GM12878 (cell line): ENCODE measurements around the gene CDYL. TPM values are rescaled to one million over a fixed set of nuclear protein-coding genes. Genes with fewer than 3 reads are reported as not detected.

ENCODE experiments used
- ATAC-seq: fragments of 200-7000 bp; cut with Tn5 transposase; 3 replicates; pipeline ENCODE4 v1.9.1; 2020; ENCODE audit warnings: mild to moderate bottlenecking, moderate library complexity
- BruUV-seq: library from RNA; stranded (reverse); fragments of 400-500 nt; replicated peaks from 2 replicates; lab custom pipeline; 2021; lab: Mats Ljungman, UMichigan
- CTCF ChIA-PET: fragments of 300-600 bp; sonication (Branson Sonifier 250); formaldehyde crosslinking; extraction: SDS; loops from one replicate; lab custom pipeline; 2021; ENCODE audit warnings: inconsistent platforms; lab: Yijun Ruan, JAX
- POLR2A ChIA-PET: fragments of 350-600 bp; formaldehyde crosslinking; extraction: SDS; loops from one replicate; lab custom pipeline; 2021; ENCODE audit warnings: inconsistent platforms; lab: Charles Lee
- RAD21 ChIA-PET: fragments of 300-600 bp; sonication (Branson Sonifier 250); formaldehyde crosslinking; loops from one replicate; lab custom pipeline; 2023; ENCODE audit warnings: antibody characterized with exemption; ENCODE audit not compliant: unreplicated experiment; lab: Charles Lee
- SMC1A ChIA-PET: fragments of 300-600 bp; sonication (Branson Sonifier 250); formaldehyde crosslinking; loops from one replicate; lab custom pipeline; 2023; ENCODE audit not compliant: unreplicated experiment, uncharacterized antibody; lab: Charles Lee
- DNase-seq: peaks from one replicate; pipeline ENCODE4 v3.0.0-alpha.2; 2011; ENCODE audit warnings: low read depth, low spot score
- FAIRE-seq: peaks from 3 replicates; lab custom pipeline; 2011; peaks lifted over from hg19 to GRCh38; lab: Jason Lieb, UNC
- H2AFZ ChIP-seq: 2 replicates; pipeline ENCODE4 v1.6.0; 2011; ENCODE audit warnings: low read depth, low read length, control low read depth; ENCODE audit not compliant: control insufficient read depth
- H3K27ac ChIP-seq: 2 replicates; pipeline ENCODE4 v1.5.1; 2011; ENCODE audit warnings: control low read depth; ENCODE audit not compliant: control insufficient read depth, insufficient read depth
- H3K27me3 ChIP-seq, 2 experiments: replicated peaks in 1 of 2; 2 replicates each; pipeline versions ENCODE4 v1.6.0 to v1.6.1; 2011; ENCODE audit warnings: low read length in 1 of 2; ENCODE audit not compliant: control insufficient read depth in 2 of 2, insufficient read depth in 2 of 2
- H3K36me3 ChIP-seq, 2 experiments: 2 replicates each; pipeline ENCODE4 v1.5.1; 2011; ENCODE audit warnings: low read length in 1 of 2; ENCODE audit not compliant: control insufficient read depth in 2 of 2, insufficient read depth in 2 of 2
- H3K4me1 ChIP-seq: 2 replicates; pipeline ENCODE4 v1.6.1; 2011; ENCODE audit warnings: mild to moderate bottlenecking, low read length, moderate library complexity, mixed read lengths; ENCODE audit not compliant: control insufficient read depth, insufficient read depth
- H3K4me2 ChIP-seq: 2 replicates; pipeline ENCODE4 v1.6.0; 2011; ENCODE audit warnings: control low read depth; ENCODE audit not compliant: control insufficient read depth, insufficient read depth
- H3K4me3 ChIP-seq: fragments of 200-600 bp; sonication (generic); 2 replicates; pipeline ENCODE4 v1.5.1; 2016
- H3K79me2 ChIP-seq: 2 replicates; pipeline ENCODE4 v1.6.0; 2011; ENCODE audit warnings: low read length; ENCODE audit not compliant: control insufficient read depth, insufficient read depth
- H3K9ac ChIP-seq: 2 replicates; pipeline ENCODE4 v1.8.0; 2011; ENCODE audit warnings: low read length, control low read depth, mixed read lengths; ENCODE audit not compliant: control insufficient read depth, insufficient read depth
- H3K9me3 ChIP-seq: replicated peaks from 3 replicates; pipeline ENCODE4 v1.5.1; 2011; ENCODE audit warnings: mild to moderate bottlenecking, low read length; ENCODE audit not compliant: control insufficient read depth, insufficient read depth
- H4K20me1 ChIP-seq: 2 replicates; pipeline ENCODE4 v1.6.0; 2011; ENCODE audit not compliant: control insufficient read depth, insufficient read depth
- BCL11A ChIP-seq: IDR thresholded peaks from 2 replicates; pipeline ENCODE4 v1.6.1; 2011; ENCODE audit warnings: low read depth, low read length
- EGR1 ChIP-seq, 2 experiments: IDR thresholded peaks; 1 replicate in 1 of 2; 2 replicates in 1 of 2; pipeline ENCODE4 v1.6.1; 2011 to 2012; ENCODE audit warnings: low read depth in 2 of 2, low read length in 2 of 2, borderline replicate concordance in 1 of 2, mild to moderate bottlenecking in 1 of 2, moderate library complexity in 1 of 2
- ESRRA ChIP-seq: IDR thresholded peaks from 2 replicates; pipeline ENCODE4 v1.6.1; 2012; ENCODE audit warnings: mild to moderate bottlenecking, low read length, improper control_type of control experiment
- GATAD2B ChIP-seq: fragments of 450-650 bp; conservative IDR thresholded peaks from 2 replicates; pipeline ENCODE4 v1.6.1; 2017; ENCODE audit warnings: low read depth, mild to moderate bottlenecking, moderate library complexity
- NFYA ChIP-seq: IDR thresholded peaks from 2 replicates; pipeline ENCODE4 v1.6.1; 2011; ENCODE audit warnings: low read depth, mild to moderate bottlenecking, low read length, improper control_type of control experiment, borderline replicate concordance
- POLR2AphosphoS5 ChIP-seq: IDR thresholded peaks from 2 replicates; pipeline ENCODE4 v1.6.1; 2011; ENCODE audit warnings: mild to moderate bottlenecking, low read length, inconsistent platforms
- RB1 ChIP-seq: fragments of 450-650 bp; formaldehyde crosslinking; IDR thresholded peaks from 2 replicates; pipeline ENCODE4 v1.6.1; 2017; ENCODE audit warnings: mild to moderate bottlenecking, borderline replicate concordance
- WGBS: methylation state at CpG from one replicate; pipeline ENCODE4 v1.1.6; 2016; ENCODE audit warnings: low lambda C conversion rate; ENCODE audit not compliant: insufficient replicate concordance, insufficient coverage; ENCODE audit errors: missing lambda C conversion rate; 5-methylcytosine and 5-hydroxymethylcytosine counted together
- in situ Hi-C: fragments of 300-500 bp; cut with MboI; formaldehyde crosslinking; loops from 9 replicates; pipeline ENCODE4 v1.14.3; 2018; ENCODE audit warnings: mixed read lengths
- intact Hi-C: fragments of 100-400 bp; cut with micrococcal nuclease; formaldehyde crosslinking; loops from one replicate; pipeline ENCODE4 v1.14.2; 2022; ENCODE audit not compliant: unreplicated experiment
- polyA plus RNA-seq, 11 experiments: library from polyadenylated mRNA; depleted of rRNA in 4 of 11; unstranded in 6 of 11; stranded (reverse) in 5 of 11; fragments of >200 nt; fragmentation: Nextera tagmentation in 4 of 11; fragmentation: Illumina TruSeq in 1 of 11; extraction: Ambion mirVana in 4 of 11; extraction: Trizol in 1 of 11; gene quantifications; 1 replicate in 1 of 11; 2 replicates in 10 of 11; pipeline versions ENCODE4 v1.2.1 to v1.2.3, GENCODE V29; 2011 to 2016; ENCODE audit warnings: inconsistent platforms in 2 of 11, missing spikeins in 2 of 11, low read depth in 1 of 11
- total RNA-seq, 4 experiments: library from RNA; depleted of rRNA in 3 of 4; stranded (reverse); fragments of >200 nt in 3 of 4; fragmentation: Illumina TruSeq in 1 of 4; extraction: Trizol in 1 of 4; gene quantifications; 2 replicates each; pipeline versions ENCODE4 v1.2.1 to v1.2.3, GENCODE V29; 2013 to 2021
- TF ChIP-seq, protein P1 (sequence below): IDR thresholded peaks from 2 replicates; pipeline ENCODE4 v1.6.1; 2012; ENCODE audit warnings: low read depth, low read length, improper control_type of control experiment
- TF ChIP-seq, protein P2 (sequence below): IDR thresholded peaks from 2 replicates; pipeline ENCODE4 v1.6.1; 2011; ENCODE audit warnings: borderline replicate concordance, low read depth, mild to moderate bottlenecking, moderate library complexity, mixed read lengths, low read length; ENCODE audit not compliant: insufficient read depth; ENCODE audit errors: extremely low read length
- TF ChIP-seq, protein P3 (sequence below): fragments of 450-650 bp; formaldehyde crosslinking; IDR thresholded peaks from 2 replicates; pipeline ENCODE4 v1.4.0; 2020; ENCODE audit warnings: mild to moderate bottlenecking, moderate library complexity
- TF ChIP-seq, protein P4 (sequence below): fragments of 450-650 bp; IDR thresholded peaks from 2 replicates; pipeline ENCODE4 v1.6.1; 2017; ENCODE audit warnings: borderline replicate concordance
- TF ChIP-seq, protein P5 (sequence below): IDR thresholded peaks from 2 replicates; pipeline ENCODE4 v1.6.1; 2011; ENCODE audit warnings: mild to moderate bottlenecking, low read depth, low read length, moderate library complexity; ENCODE audit not compliant: insufficient replicate concordance
- TF ChIP-seq, protein P6 (sequence below): fragments of 450-650 bp; IDR thresholded peaks from 2 replicates; pipeline ENCODE4 v1.6.1; 2017; ENCODE audit warnings: antibody characterized with exemption, mild to moderate bottlenecking, moderate library complexity

Gene CDYL
- total and polyA plus RNA-seq, 10 of the 15 experiments (the other 5 are each of a cell fraction or from before 2014, with no cell fraction given): 9.3 to 61.2 (median 28.5) TPM

DNA sequence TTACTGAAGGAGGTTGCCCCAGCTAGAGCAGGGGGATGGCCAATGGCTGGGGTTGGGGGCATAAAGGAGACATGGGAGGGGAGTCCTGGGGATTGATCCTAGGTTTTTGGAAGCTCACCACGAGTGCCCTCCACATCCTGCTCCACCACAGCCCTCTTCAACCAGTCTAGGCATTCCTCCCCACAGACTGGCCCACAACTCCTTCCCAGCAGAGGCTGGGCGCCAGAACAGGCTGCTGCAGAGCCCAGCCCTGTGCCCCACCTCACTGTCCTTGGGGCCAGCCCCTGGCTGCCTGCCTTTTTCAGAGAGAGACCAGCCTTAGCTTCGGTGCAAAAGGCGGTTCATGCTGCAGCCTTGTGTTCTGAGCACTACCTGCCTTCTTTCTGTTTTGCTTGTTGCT is 211.2 kb downstream of the CDYL start:
- Histone ChIP-seq H3K27me3 (no peaks in the 10 kb centered on the region; a peak in 1 of 4 replicates), H3K36me3 (no peaks in the 10 kb centered on the region), H3K4me1 (no peaks in the 10 kb centered on the region), H3K4me3 (no peak overlapping the region), H3K79me2 (no peaks in the 10 kb centered on the region), H2AFZ (no peak overlapping the region), H3K27ac (no peak overlapping the region), H3K9me3 (no peaks in the 10 kb centered on the region), H3K9ac (no peak overlapping the region), H4K20me1 (no peaks in the 10 kb centered on the region), H3K4me2 (no peak overlapping the region)
- in situ Hi-C loops (no loop called here), intact Hi-C loops (no loop called here)
- CTCF ChIA-PET: no interaction called here
- SMC1A ChIA-PET: interaction anchor here (0.9 kb wide), 1 partner anchor 20 kb away, joined by 3 read pairs; no protein-coding TSS in a partner anchor
- ATAC-seq (no peak), DNase-seq (no peak), FAIRE-seq (no peak)
- BruUV-seq: no TSS peak
- POLR2A ChIA-PET: no interaction called here
- RAD21 ChIA-PET: no interaction called here
- WGBS: 53% methylated on average over 4 of the region's 4 CpGs
- TF ChIP-seq, protein P1, sequence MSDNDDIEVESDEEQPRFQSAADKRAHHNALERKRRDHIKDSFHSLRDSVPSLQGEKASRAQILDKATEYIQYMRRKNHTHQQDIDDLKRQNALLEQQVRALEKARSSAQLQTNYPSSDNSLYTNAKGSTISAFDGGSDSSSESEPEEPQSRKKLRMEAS: no peak
- no peak for TF ChIP-seq POLR2AphosphoS5
- TF ChIP-seq, protein P2, sequence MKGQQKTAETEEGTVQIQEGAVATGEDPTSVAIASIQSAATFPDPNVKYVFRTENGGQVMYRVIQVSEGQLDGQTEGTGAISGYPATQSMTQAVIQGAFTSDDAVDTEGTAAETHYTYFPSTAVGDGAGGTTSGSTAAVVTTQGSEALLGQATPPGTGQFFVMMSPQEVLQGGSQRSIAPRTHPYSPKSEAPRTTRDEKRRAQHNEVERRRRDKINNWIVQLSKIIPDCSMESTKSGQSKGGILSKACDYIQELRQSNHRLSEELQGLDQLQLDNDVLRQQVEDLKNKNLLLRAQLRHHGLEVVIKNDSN: no peak
- TF ChIP-seq, protein P3, sequence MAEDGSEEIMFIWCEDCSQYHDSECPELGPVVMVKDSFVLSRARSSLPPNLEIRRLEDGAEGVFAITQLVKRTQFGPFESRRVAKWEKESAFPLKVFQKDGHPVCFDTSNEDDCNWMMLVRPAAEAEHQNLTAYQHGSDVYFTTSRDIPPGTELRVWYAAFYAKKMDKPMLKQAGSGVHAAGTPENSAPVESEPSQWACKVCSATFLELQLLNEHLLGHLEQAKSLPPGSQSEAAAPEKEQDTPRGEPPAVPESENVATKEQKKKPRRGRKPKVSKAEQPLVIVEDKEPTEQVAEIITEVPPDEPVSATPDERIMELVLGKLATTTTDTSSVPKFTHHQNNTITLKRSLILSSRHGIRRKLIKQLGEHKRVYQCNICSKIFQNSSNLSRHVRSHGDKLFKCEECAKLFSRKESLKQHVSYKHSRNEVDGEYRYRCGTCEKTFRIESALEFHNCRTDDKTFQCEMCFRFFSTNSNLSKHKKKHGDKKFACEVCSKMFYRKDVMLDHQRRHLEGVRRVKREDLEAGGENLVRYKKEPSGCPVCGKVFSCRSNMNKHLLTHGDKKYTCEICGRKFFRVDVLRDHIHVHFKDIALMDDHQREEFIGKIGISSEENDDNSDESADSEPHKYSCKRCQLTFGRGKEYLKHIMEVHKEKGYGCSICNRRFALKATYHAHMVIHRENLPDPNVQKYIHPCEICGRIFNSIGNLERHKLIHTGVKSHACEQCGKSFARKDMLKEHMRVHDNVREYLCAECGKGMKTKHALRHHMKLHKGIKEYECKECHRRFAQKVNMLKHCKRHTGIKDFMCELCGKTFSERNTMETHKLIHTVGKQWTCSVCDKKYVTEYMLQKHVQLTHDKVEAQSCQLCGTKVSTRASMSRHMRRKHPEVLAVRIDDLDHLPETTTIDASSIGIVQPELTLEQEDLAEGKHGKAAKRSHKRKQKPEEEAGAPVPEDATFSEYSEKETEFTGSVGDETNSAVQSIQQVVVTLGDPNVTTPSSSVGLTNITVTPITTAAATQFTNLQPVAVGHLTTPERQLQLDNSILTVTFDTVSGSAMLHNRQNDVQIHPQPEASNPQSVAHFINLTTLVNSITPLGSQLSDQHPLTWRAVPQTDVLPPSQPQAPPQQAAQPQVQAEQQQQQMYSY (CRISPR knock-in tag): no peak
- no peak for TF ChIP-seq BCL11A
- TF ChIP-seq RB1: no peak
- TF ChIP-seq EGR1 (IDR thresholded peaks at IDR 0.05; ENCODE audit: borderline replicate concordance in 1 of 2, low read depth in 2 of 2, low read length in 2 of 2): no peak
- TF ChIP-seq GATAD2B: no peak
- TF ChIP-seq, protein P4, sequence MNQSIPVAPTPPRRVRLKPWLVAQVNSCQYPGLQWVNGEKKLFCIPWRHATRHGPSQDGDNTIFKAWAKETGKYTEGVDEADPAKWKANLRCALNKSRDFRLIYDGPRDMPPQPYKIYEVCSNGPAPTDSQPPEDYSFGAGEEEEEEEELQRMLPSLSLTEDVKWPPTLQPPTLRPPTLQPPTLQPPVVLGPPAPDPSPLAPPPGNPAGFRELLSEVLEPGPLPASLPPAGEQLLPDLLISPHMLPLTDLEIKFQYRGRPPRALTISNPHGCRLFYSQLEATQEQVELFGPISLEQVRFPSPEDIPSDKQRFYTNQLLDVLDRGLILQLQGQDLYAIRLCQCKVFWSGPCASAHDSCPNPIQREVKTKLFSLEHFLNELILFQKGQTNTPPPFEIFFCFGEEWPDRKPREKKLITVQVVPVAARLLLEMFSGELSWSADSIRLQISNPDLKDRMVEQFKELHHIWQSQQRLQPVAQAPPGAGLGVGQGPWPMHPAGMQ: no peak
- TF ChIP-seq, protein P5, sequence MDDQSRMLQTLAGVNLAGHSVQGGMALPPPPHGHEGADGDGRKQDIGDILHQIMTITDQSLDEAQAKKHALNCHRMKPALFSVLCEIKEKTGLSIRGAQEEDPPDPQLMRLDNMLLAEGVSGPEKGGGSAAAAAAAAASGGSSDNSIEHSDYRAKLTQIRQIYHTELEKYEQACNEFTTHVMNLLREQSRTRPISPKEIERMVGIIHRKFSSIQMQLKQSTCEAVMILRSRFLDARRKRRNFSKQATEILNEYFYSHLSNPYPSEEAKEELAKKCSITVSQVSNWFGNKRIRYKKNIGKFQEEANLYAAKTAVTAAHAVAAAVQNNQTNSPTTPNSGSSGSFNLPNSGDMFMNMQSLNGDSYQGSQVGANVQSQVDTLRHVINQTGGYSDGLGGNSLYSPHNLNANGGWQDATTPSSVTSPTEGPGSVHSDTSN: no peak
- TF ChIP-seq, protein P6, sequence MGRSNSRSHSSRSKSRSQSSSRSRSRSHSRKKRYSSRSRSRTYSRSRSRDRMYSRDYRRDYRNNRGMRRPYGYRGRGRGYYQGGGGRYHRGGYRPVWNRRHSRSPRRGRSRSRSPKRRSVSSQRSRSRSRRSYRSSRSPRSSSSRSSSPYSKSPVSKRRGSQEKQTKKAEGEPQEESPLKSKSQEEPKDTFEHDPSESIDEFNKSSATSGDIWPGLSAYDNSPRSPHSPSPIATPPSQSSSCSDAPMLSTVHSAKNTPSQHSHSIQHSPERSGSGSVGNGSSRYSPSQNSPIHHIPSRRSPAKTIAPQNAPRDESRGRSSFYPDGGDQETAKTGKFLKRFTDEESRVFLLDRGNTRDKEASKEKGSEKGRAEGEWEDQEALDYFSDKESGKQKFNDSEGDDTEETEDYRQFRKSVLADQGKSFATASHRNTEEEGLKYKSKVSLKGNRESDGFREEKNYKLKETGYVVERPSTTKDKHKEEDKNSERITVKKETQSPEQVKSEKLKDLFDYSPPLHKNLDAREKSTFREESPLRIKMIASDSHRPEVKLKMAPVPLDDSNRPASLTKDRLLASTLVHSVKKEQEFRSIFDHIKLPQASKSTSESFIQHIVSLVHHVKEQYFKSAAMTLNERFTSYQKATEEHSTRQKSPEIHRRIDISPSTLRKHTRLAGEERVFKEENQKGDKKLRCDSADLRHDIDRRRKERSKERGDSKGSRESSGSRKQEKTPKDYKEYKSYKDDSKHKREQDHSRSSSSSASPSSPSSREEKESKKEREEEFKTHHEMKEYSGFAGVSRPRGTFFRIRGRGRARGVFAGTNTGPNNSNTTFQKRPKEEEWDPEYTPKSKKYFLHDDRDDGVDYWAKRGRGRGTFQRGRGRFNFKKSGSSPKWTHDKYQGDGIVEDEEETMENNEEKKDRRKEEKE: no peak
- TF ChIP-seq ESRRA: no peak
- no peak for TF ChIP-seq NFYA
